Measurements from ENCODE around the gene CLN6.
"Not testable (repeated sequence)": the region's sequence is repeated elsewhere in the genome, so short reads cannot be mapped to it uniquely, and the experiment has no call there.

Gene CLN6

DNA sequence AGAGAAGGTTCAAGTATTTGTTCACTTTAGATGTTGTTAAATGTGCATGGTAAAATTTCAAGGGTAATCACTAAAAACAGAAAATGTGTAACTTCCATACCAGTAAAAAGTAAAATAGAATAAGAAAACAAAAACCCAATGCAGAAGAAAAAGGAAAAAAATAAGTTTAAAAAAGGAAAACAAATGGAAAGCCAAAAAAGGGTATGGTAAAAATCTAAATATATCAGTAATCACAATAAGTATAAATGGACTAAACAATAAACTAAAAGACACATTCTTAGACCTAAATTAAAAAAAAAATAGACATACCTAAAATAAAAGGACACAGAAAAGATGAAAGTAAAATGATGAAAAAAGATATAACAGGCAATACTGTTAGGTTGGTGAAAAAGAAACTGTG, 9.5 kb upstream of the CLN6 start:
- no peak for DNase-seq (ENCODE audit: low read depth in 2 of 2)
- H3K4me3 ChIP-seq (replicated peaks in 1 of 2; ENCODE audit: low read depth in 2 of 2, low read length in 2 of 2) = no peak overlapping the region
- TF ChIP-seq, protein P1, sequence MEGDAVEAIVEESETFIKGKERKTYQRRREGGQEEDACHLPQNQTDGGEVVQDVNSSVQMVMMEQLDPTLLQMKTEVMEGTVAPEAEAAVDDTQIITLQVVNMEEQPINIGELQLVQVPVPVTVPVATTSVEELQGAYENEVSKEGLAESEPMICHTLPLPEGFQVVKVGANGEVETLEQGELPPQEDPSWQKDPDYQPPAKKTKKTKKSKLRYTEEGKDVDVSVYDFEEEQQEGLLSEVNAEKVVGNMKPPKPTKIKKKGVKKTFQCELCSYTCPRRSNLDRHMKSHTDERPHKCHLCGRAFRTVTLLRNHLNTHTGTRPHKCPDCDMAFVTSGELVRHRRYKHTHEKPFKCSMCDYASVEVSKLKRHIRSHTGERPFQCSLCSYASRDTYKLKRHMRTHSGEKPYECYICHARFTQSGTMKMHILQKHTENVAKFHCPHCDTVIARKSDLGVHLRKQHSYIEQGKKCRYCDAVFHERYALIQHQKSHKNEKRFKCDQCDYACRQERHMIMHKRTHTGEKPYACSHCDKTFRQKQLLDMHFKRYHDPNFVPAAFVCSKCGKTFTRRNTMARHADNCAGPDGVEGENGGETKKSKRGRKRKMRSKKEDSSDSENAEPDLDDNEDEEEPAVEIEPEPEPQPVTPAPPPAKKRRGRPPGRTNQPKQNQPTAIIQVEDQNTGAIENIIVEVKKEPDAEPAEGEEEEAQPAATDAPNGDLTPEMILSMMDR (IDR thresholded peaks at IDR 0.05; ENCODE audit: low read depth, low read length) = no peak

DNA sequence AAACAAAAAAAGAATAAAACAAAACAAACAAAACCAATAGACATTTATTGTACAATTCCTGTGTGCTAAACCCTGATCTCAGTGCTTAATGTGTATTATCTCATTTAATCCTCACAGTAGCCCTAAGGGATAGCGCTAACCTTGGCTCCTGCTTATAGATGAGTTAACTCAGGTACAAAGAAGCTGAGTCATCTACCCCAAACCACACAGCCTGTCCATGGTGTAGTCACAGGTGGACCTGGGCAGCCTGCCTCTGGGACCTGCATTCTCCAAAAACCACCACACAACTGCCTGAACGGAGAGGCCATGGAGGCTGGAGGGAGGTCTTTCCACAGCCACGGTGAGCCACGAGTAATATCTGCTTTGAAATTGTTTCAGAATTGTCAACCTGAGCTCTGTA, 5.5 kb upstream of the CLN6 start:
- no peak overlapping the region for H3K4me3 ChIP-seq (replicated peaks in 1 of 2; ENCODE audit: low read depth in 2 of 2, low read length in 2 of 2)

DNA sequence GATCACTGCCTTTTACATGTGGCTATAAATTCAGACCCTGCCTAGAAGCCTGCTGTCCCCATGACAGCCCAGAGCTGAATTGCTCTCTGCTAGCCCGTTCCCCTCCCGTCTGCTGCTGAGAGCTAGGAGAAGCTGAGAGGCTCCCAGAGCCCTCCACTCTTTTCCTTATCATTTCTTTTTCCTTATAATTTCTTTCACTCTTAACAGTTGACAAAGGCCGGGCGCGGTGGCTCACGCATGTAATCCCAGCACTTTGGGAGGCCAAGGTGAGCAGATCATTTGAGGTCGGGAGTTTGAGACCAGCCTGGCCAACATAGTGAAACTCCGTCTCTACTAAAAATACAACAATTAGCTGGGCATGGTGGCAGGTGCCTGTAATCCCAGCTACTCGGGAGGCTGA, 5.0 kb upstream of the CLN6 start:
- not testable (repeated sequence) for H3K4me3 ChIP-seq (replicated peaks in 1 of 2; ENCODE audit: low read depth in 2 of 2, low read length in 2 of 2)

More for the DNA sequence above, 5.5 kb upstream of the CLN6 start:
- TF ChIP-seq, protein P1 (IDR thresholded peaks at IDR 0.05; ENCODE audit: low read depth, low read length) = no peak
- DNase-seq (ENCODE audit: low read depth in 2 of 2) = no peak

DNA sequence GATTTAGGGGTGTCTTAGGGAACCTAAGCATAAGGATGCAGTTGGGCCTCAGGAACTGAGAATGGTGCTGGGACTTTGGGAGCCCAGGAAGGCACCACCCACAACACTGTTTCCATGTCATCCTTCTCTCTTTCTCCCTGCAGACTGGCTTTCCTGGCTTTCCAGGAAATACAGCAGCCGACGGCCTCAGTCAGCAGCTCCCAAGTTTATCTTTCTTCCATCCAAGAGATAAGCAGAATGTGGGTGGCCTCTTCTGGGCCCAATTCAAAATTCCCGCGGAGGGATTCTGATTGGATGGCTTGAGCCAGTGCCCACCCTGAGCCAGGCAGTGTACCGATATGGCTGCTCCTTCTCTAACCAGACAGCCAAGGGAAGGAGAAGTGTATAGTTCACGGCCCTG, 4.5 kb upstream of the CLN6 start:
- H3K4me3 ChIP-seq (replicated peaks in 1 of 2; ENCODE audit: low read depth in 2 of 2, low read length in 2 of 2) = no peak overlapping the region
- no peak for DNase-seq (ENCODE audit: low read depth in 2 of 2)
- TF ChIP-seq, protein P1 (IDR thresholded peaks at IDR 0.05; ENCODE audit: low read depth, low read length) = no peak

More for the DNA sequence above, 5.0 kb upstream of the CLN6 start:
- DNase-seq (ENCODE audit: low read depth in 2 of 2) = not testable (repeated sequence)

DNA sequence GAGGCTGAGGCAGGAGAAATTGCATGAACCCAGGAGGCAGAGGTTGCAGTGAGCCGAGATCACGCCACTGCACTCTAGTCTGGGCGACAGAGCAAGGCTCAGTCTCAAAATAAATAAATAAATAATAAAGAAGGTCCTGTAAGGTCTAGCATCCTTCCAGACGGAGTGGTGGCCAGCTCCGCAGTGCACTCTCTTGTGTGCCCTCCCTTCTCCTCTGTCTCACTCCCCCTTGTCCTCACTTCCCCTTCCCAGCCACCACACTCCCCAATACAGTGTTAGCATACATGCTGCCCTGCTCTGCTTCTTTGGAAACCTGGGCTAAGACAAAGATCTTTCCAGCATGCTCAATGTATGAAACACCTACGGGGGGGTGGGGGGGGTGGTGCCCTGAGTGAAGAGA, 3.4 kb upstream of the CLN6 start:
- no peak for DNase-seq (ENCODE audit: low read depth in 2 of 2)
- H3K4me3 ChIP-seq (replicated peaks in 1 of 2; ENCODE audit: low read depth in 2 of 2, low read length in 2 of 2) = no peak overlapping the region
- TF ChIP-seq, protein P1 (IDR thresholded peaks at IDR 0.05; ENCODE audit: low read depth, low read length) = no peak

DNA sequence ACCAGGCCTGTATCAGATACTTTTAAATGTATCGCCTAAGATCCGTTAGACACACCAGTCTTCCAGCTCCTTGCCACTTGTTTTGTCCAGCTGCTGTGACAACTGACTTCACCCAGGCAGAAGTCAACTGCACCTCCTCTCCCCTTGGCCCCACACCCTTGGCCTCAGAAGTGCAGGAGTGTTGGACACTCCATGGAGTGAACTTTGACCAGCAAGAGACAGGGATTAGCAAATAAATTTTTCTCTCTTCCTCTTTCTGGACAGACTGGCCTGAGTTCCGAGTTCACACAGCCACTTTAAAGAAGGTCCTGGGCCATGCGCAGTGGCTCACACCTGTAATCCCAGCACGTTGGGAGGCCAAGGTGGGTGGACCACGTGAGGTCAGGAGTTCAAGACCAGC, 2.9 kb upstream of the CLN6 start:
- DNase-seq (ENCODE audit: low read depth in 2 of 2) = no peak

DNA sequence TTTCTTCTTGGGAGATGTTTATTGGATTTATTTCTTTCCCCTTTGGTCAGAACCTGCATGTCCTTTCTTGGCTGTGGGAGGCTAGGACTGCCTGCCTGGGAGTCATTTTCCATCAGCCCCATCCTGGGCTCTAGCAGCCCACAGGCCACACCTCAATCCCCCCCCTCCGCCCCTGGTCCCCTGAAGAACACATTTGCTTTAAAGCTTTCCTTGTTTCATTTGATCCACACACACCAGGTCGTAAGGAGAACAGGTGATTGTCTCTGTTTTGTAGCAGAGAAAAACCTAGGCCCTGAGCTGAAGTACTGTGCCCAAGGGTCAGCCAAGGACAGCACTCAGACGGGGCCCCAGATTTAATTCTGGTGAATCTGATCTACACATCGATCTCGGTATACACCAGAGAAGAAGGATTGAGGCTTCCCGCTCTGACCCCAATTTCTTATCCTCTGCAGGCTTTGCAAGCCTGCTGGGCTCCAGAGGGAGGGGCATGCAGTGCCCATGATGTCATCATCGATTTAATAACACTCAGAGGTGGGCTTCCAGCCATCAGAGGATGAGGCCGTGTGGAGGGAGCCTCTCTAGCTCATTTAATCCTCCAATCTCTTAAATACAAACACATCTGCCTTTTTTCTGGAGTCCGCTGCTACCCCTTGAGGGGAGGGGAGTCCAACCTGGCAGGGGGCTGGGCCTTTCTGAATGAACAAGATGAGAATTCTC, 1.7 kb upstream of the CLN6 start:
- TF ChIP-seq, protein P1 (IDR thresholded peaks at IDR 0.05; ENCODE audit: low read depth, low read length) = no peak
- no peak for DNase-seq (ENCODE audit: low read depth in 2 of 2)
- no peak overlapping the region for H3K4me3 ChIP-seq (replicated peaks in 1 of 2; ENCODE audit: low read depth in 2 of 2, low read length in 2 of 2)

More for the DNA sequence above, 2.9 kb upstream of the CLN6 start:
- no peak overlapping the region for H3K4me3 ChIP-seq (replicated peaks in 1 of 2; ENCODE audit: low read depth in 2 of 2, low read length in 2 of 2)
- TF ChIP-seq, protein P1 (IDR thresholded peaks at IDR 0.05; ENCODE audit: low read depth, low read length) = no peak

Data from cardiac fibroblast (primary cell).